Mammary epithelial cell (primary cell): ENCODE measurements around the gene NACC2.

ENCODE experiments used
- CTCF ChIP-seq, 2 donors: IDR thresholded peaks in 1 of 2; conservative IDR thresholded peaks in 1 of 2; 2 replicates each; pipeline ENCODE4 v1.5.1; 2011 to 2012; ENCODE audit warnings: inconsistent platforms in 2 of 2, low read length in 2 of 2, mild to moderate bottlenecking in 2 of 2, control low read depth in 1 of 2, low read depth in 1 of 2; ENCODE audit not compliant: insufficient read depth in 1 of 2; ENCODE audit errors: extremely low read depth in 1 of 2
- EZH2 ChIP-seq: IDR thresholded peaks from 2 replicates; pipeline ENCODE4 v1.6.1; 2012; ENCODE audit warnings: low read length, inconsistent platforms, borderline replicate concordance

- TF ChIP-seq EZH2 = no peak
- no peak for TF ChIP-seq CTCF (conservative IDR thresholded peaks at IDR 0.05 in 1 of 2, IDR thresholded peaks at IDR 0.05 in 1 of 2; ENCODE audit: extremely low read depth in 1 of 2, insufficient read depth in 1 of 2, low read depth in 1 of 2, low read length in 2 of 2)
These were observed 20.1 kb upstream of the NACC2 start for GRCh38 chr9:136115206-136115605.
